ENCODE data around the gene IRF7. TPM values are rescaled to one million over a fixed set of nuclear protein-coding genes. Genes with fewer than 3 reads are reported as not detected.

Gene IRF7
- total and polyA plus RNA-seq, 9 of the 15 experiments (the other 6 are each of a cell fraction or from before 2014, with no cell fraction given), result 0.27 to 7.6 (median 1.8) TPM

DNA sequence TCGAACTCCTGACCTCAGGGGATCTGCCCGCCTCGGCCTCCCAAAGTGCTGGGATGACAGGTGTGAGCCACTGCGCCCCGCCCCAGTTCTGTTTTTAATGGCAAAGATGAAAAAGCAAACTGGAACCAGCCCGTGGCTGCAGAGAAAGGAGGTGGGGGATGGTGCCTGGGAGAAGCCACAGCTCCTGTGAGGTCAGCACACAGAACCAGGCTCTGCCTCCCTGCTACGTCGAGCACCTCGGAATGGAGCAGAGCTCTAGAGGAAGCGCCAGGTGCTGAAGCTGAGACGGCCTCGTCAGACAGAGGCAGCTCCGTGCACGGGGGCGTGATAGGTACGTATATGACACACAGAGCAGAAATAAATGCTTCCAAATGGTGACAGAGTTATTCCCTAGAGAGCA lies 29.8 kb upstream of the IRF7 start:
- Histone ChIP-seq H3K4me3 (no peak overlapping the region), H3K4me2 (ENCODE audit: insufficient read depth, low read length) (no peak overlapping the region), H2AFZ (ENCODE audit: low read depth, low read length) (no peak overlapping the region), H3K4me1 (replicated peaks in 1 of 2; ENCODE audit: control insufficient read depth in 2 of 2, insufficient read depth in 2 of 2, low read length in 2 of 2) (peaks cover 0 to 31% of the 10 kb centered on the region in 2 experiments; a peak in 2 of 5 replicates), H3K27me3 (ENCODE audit: control insufficient read depth in 2 of 2, insufficient read depth in 2 of 2, low read length in 2 of 2) (no peaks in the 10 kb centered on the region), H3K9me1 (ENCODE audit: control insufficient read depth, insufficient read depth, low read length) (no peaks in the 10 kb centered on the region), H3K9me3 (replicated peaks; ENCODE audit: control insufficient read depth, insufficient read depth, low read depth, low read length) (peaks cover 2% of the 10 kb centered on the region; the same call in 1 of the 2 replicates), H4K20me1 (replicated peaks; ENCODE audit: control insufficient read depth, insufficient read depth, low read length) (no peaks in the 10 kb centered on the region), H3K27ac (ENCODE audit: extremely low read depth, low read depth, low read length) (no peak overlapping the region), H3K36me3 (ENCODE audit: control insufficient read depth, insufficient read depth, low read length) (peaks cover 68% of the 10 kb centered on the region; the same call in 2 of the 3 replicates), H3K9ac (ENCODE audit: insufficient read depth in 1 of 2, low read depth in 2 of 2, low read length in 2 of 2) (no peak overlapping the region), H3K79me2 (ENCODE audit: control insufficient read depth, insufficient read depth, low read length) (no peaks in the 10 kb centered on the region)
- FAIRE-seq, result no peak
- BruUV-seq (replicated peaks), result no TSS peak
- 87% methylated on average over 12 of the region's 16 CpGs for WGBS (ENCODE audit: insufficient coverage, low coverage, missing lambda C conversion rate)
- ATAC-seq, result no peak
- DNase-seq (ENCODE audit: extremely low read depth in 1 of 4, low spot score in 3 of 4), result peak in 1 of 4 experiments; percentile 33
- in situ Hi-C loops (cut with MboI) (no loop called here), intact Hi-C loops (cut with micrococcal nuclease) (no loop called here)
- CTCF ChIA-PET (ENCODE audit: low intra/inter-chr PET ratio), result no interaction called here
- POLR2A ChIA-PET, result interaction anchor here (0.7 to 1.4 kb wide), 3 partner anchors 10 to 395 kb away, joined by 3 to 6 read pairs (median 5); partner anchors contain the start of gene CEND1
- TF ChIP-seq CEBPB (tag; IDR thresholded peaks at IDR 0.05) (no peak), ZNF347 (CRISPR knock-in tag; IDR thresholded peaks at IDR 0.05; ENCODE audit: low read depth) (no peak), NEUROD1 (IDR thresholded peaks at IDR 0.05; ENCODE audit: borderline replicate concordance, low read depth, low read length, partially characterized antibody) (no peak)
- TF ChIP-seq, protein P1, sequence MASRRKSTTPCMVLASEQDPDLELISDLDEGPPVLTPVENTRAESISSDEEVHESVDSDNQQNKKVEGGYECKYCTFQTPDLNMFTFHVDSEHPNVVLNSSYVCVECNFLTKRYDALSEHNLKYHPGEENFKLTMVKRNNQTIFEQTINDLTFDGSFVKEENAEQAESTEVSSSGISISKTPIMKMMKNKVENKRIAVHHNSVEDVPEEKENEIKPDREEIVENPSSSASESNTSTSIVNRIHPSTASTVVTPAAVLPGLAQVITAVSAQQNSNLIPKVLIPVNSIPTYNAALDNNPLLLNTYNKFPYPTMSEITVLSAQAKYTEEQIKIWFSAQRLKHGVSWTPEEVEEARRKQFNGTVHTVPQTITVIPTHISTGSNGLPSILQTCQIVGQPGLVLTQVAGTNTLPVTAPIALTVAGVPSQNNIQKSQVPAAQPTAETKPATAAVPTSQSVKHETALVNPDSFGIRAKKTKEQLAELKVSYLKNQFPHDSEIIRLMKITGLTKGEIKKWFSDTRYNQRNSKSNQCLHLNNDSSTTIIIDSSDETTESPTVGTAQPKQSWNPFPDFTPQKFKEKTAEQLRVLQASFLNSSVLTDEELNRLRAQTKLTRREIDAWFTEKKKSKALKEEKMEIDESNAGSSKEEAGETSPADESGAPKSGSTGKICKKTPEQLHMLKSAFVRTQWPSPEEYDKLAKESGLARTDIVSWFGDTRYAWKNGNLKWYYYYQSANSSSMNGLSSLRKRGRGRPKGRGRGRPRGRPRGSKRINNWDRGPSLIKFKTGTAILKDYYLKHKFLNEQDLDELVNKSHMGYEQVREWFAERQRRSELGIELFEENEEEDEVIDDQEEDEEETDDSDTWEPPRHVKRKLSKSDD (conservative IDR thresholded peaks at IDR 0.05; ENCODE audit: low read length), result no peak
